HepG2 (cell line): ENCODE data around the gene CALN1. TPM values are rescaled to one million over a fixed set of nuclear protein-coding genes. Genes with fewer than 3 reads are reported as not detected.

Experiments
- ATAC-seq: fragments of 200-7000 bp; cut with Tn5 transposase; 3 replicates; pipeline ENCODE4 v1.9.1; 2020; ENCODE audit warnings: mild to moderate bottlenecking, moderate library complexity
- BruUV-seq: library from RNA; stranded (reverse); fragments of 400-500 nt; replicated peaks from 2 replicates; lab custom pipeline; 2021; lab: Mats Ljungman, UMichigan
- CTCF ChIA-PET: fragments of 300-600 bp; formaldehyde crosslinking; extraction: SDS; loops from one replicate; lab custom pipeline; 2021; ENCODE audit warnings: low total read pairs, inconsistent platforms, low intra/inter-chr PET ratio; lab: Yijun Ruan, JAX
- POLR2A ChIA-PET: fragments of 350-600 bp; sonication (Branson Sonifier 250); formaldehyde crosslinking; loops from one replicate; lab custom pipeline; 2020; ENCODE audit warnings: antibody characterized with exemption, inconsistent platforms; lab: Yijun Ruan, JAX
- DNase-seq: peaks from one replicate; pipeline ENCODE4 v3.0.0-alpha.2; 2015; ENCODE audit warnings: low spot score
- FAIRE-seq: peaks from 3 replicates; lab custom pipeline; 2011; peaks lifted over from hg19 to GRCh38; lab: Jason Lieb, UNC
- H2AFZ ChIP-seq: one replicate; pipeline ENCODE4 v1.6.1; 2011; ENCODE audit warnings: low read length, inconsistent platforms
- H3K27ac ChIP-seq: fragments of 300-600 bp; 3 replicates; pipeline ENCODE4 v1.8.0; 2011; ENCODE audit warnings: mixed run types, mild to moderate bottlenecking, mixed read lengths, low read length, inconsistent platforms; ENCODE audit not compliant: insufficient read depth; ENCODE audit errors: extremely low read length
- H3K27me3 ChIP-seq, 2 experiments: fragments of 200-600 bp in 1 of 2; 2 replicates in 1 of 2; 3 replicates in 1 of 2; pipeline versions ENCODE4 v1.6.0 to v1.8.0; 2011; ENCODE audit warnings: low read length in 2 of 2, mild to moderate bottlenecking in 2 of 2, moderate library complexity in 2 of 2, inconsistent platforms in 1 of 2; ENCODE audit not compliant: insufficient read depth in 2 of 2, control insufficient read depth in 1 of 2
- H3K36me3 ChIP-seq, 2 experiments: fragments of 200-600 bp in 1 of 2; replicated peaks in 1 of 2; 2 replicates in 1 of 2; 3 replicates in 1 of 2; pipeline versions ENCODE4 v1.5.1 to v1.8.0; 2011; ENCODE audit warnings: low read length in 2 of 2, inconsistent platforms in 1 of 2; ENCODE audit not compliant: insufficient read depth in 2 of 2, control insufficient read depth in 1 of 2
- H3K4me1 ChIP-seq: 2 replicates; pipeline ENCODE4 v1.5.1; 2012; ENCODE audit warnings: low read length, inconsistent platforms; ENCODE audit not compliant: insufficient read depth
- H3K4me2 ChIP-seq: 2 replicates; pipeline ENCODE4 v1.6.0; 2011; ENCODE audit warnings: low read depth, low read length, inconsistent platforms
- H3K4me3 ChIP-seq, 3 experiments: fragments of 200-600 bp in 1 of 3; sonication (generic), shearing (Covaris generic) in 1 of 3; replicated peaks in 1 of 3; 2 replicates each; pipeline ENCODE4 v1.5.1; 2011 to 2016; ENCODE audit warnings: low read length in 3 of 3, inconsistent platforms in 2 of 3, low read depth in 2 of 3, mild to moderate bottlenecking in 2 of 3, control low read depth in 1 of 3, mixed read lengths in 1 of 3; ENCODE audit not compliant: insufficient read depth in 1 of 3
- H3K79me2 ChIP-seq: one replicate; pipeline ENCODE4 v1.6.1; 2011; ENCODE audit warnings: low read length, inconsistent platforms; ENCODE audit not compliant: insufficient read depth
- H3K9ac ChIP-seq: 2 replicates; pipeline ENCODE4 v1.6.0; 2011; ENCODE audit warnings: mild to moderate bottlenecking, low read depth, low read length, inconsistent platforms; ENCODE audit not compliant: insufficient read depth
- H3K9me3 ChIP-seq: 2 replicates; pipeline ENCODE4 v1.5.1; 2012; ENCODE audit warnings: mild to moderate bottlenecking, low read length
- H4K20me1 ChIP-seq: 2 replicates; pipeline ENCODE4 v1.6.0; 2011; ENCODE audit warnings: inconsistent platforms, mild to moderate bottlenecking, low read length, moderate library complexity; ENCODE audit not compliant: insufficient read depth
- FIP1L1 ChIP-seq: fragments of 200-400 bp; formaldehyde crosslinking; IDR thresholded peaks from 2 replicates; pipeline ENCODE4 v1.6.1; 2018; ENCODE audit warnings: low read depth, mild to moderate bottlenecking, low read length, moderate library complexity, borderline replicate concordance; ENCODE audit not compliant: insufficient read depth
- KDM3A ChIP-seq: IDR thresholded peaks from 2 replicates; pipeline ENCODE4 v1.6.1; 2018; ENCODE audit warnings: low read depth, missing compliant biosample characterization
- MTERF4 ChIP-seq: sonication (generic); formaldehyde crosslinking; IDR thresholded peaks from 2 replicates; pipeline ENCODE4 v1.8.0; 2023; ENCODE audit warnings: mild to moderate bottlenecking, missing genetic modification reagents
- NCOA5 ChIP-seq: sonication (generic); formaldehyde crosslinking; IDR thresholded peaks from 2 replicates; pipeline ENCODE4 v1.4.0; 2020; ENCODE audit warnings: missing genetic modification reagents
- SAP130 ChIP-seq: IDR thresholded peaks from 2 replicates; pipeline ENCODE4 v1.6.1; 2016; ENCODE audit warnings: low read depth
- SMC3 ChIP-seq: IDR thresholded peaks from 2 replicates; pipeline ENCODE4 v1.6.1; 2011; ENCODE audit warnings: low read length, improper control_type of control experiment
- TARDBP ChIP-seq: sonication (generic); formaldehyde crosslinking; IDR thresholded peaks from 2 replicates; pipeline ENCODE4 v1.8.0; 2022; ENCODE audit warnings: mild to moderate bottlenecking, missing genetic modification reagents
- ZKSCAN5 ChIP-seq: sonication (generic); formaldehyde crosslinking; IDR thresholded peaks from 2 replicates; pipeline ENCODE4 v1.5.1; 2020; ENCODE audit warnings: mild to moderate bottlenecking, missing genetic modification reagents
- ZNF816 ChIP-seq: sonication (generic); formaldehyde crosslinking; IDR thresholded peaks from 2 replicates; pipeline ENCODE4 v1.8.0; 2022; ENCODE audit warnings: missing genetic modification reagents, mild to moderate bottlenecking, borderline replicate concordance
- WGBS: methylation state at CpG from one replicate; pipeline ENCODE4 v1.1.6; 2017; ENCODE audit warnings: low lambda C conversion rate; 5-methylcytosine and 5-hydroxymethylcytosine counted together
- in situ Hi-C: cut with HindIII; loops from 2 replicates; pipeline ENCODE4 v1.10.0; 2017; ENCODE audit warnings: low pct_unique_long_range_greater_than_20kb; ENCODE audit not compliant: extremely low pct_ligation_motif_present
- intact Hi-C: fragments of 100-400 bp; cut with micrococcal nuclease; formaldehyde crosslinking; loops from one replicate; pipeline ENCODE4 v1.10.0; 2022; ENCODE audit not compliant: unreplicated experiment
- polyA plus RNA-seq, 8 experiments: library from polyadenylated mRNA; depleted of rRNA in 3 of 8; stranded (reverse) in 7 of 8; unstranded in 1 of 8; fragments of >200 nt; fragmentation: Illumina TruSeq in 4 of 8; extraction: Trizol in 4 of 8; gene quantifications; 2 replicates each; pipeline versions ENCODE4 v1.2.1 to v1.2.3, GENCODE V29; 2011 to 2016; ENCODE audit warnings: low read depth in 4 of 8, missing spikeins in 1 of 8, mixed read lengths in 1 of 8; ENCODE audit not compliant: insufficient read depth in 1 of 8
- total RNA-seq, 5 experiments: library from RNA; depleted of rRNA; stranded (reverse); fragments of >200 nt; fragmentation: Illumina TruSeq; extraction: Trizol; gene quantifications; 2 replicates each; pipeline ENCODE4 v1.2.3, GENCODE V29; 2016; ENCODE audit warnings: low read depth in 1 of 5
- TF ChIP-seq, protein P1 (sequence below), 2 experiments: fragments of 450-650 bp in 1 of 2; sonication (generic) in 1 of 2; formaldehyde crosslinking in 1 of 2; IDR thresholded peaks; 2 replicates each; pipeline versions ENCODE4 v1.6.1 to v1.8.0; 2016 to 2022; ENCODE audit warnings: antibody characterized with exemption in 1 of 2, mild to moderate bottlenecking in 1 of 2, missing genetic modification reagents in 1 of 2
- TF ChIP-seq, protein P2 (sequence below): sonication (generic); formaldehyde crosslinking; IDR thresholded peaks from 2 replicates; pipeline ENCODE4 v1.4.0; 2020; ENCODE audit warnings: mild to moderate bottlenecking, missing genetic modification reagents, borderline replicate concordance
- TF ChIP-seq, protein P3 (sequence below): sonication (generic); formaldehyde crosslinking; IDR thresholded peaks from 2 replicates; pipeline ENCODE4 v1.8.0; 2022; ENCODE audit warnings: mild to moderate bottlenecking, missing genetic modification reagents, moderate library complexity

The CALN1 gene
- total and polyA plus RNA-seq, 2 of the 13 experiments (the other 11 are each of a cell fraction or from before 2014, with no cell fraction given): not detected

GRCh38 chr7:72441791-72442190, 29.7 kb upstream of the CALN1 start:
- in situ Hi-C loops (no loop called here), intact Hi-C loops (loop anchor here (5.0 kb wide), 1 partner anchor 444 kb away; no protein-coding TSS in a partner anchor)
- Histone ChIP-seq H3K27ac (no peak overlapping the region), H4K20me1 (no peaks in the 10 kb centered on the region), H3K9me3 (no peaks in the 10 kb centered on the region), H3K27me3 (peaks cover 2 to 23% of the 10 kb centered on the region in 2 experiments; a peak in 4 of 5 replicates), H3K79me2 (no peaks in the 10 kb centered on the region), H3K4me1 (peaks cover 18% of the 10 kb centered on the region), H3K36me3 (no peaks in the 10 kb centered on the region), H3K4me2 (no peak overlapping the region), H3K9ac (no peak overlapping the region), H3K4me3 (no peak overlapping the region), H2AFZ (no peak overlapping the region)
- no peak for FAIRE-seq
- no peak for DNase-seq
- WGBS: 27% methylated on average over 8 of the region's 8 CpGs
- no TSS peak for BruUV-seq
- no peak for ATAC-seq
- ChIA-PET CTCF (no interaction called here), POLR2A (no interaction called here)
- TF ChIP-seq FIP1L1 (no peak), SAP130 (CRISPR knock-in tag) (no peak), ZNF816 (CRISPR knock-in tag) (no peak), SMC3 (no peak), NCOA5 (no peak), MTERF4 (CRISPR knock-in tag) (no peak), KDM3A (CRISPR knock-in tag) (no peak), TARDBP (CRISPR knock-in tag) (no peak), ZKSCAN5 (CRISPR knock-in tag) (no peak)
- TF ChIP-seq, protein P1, sequence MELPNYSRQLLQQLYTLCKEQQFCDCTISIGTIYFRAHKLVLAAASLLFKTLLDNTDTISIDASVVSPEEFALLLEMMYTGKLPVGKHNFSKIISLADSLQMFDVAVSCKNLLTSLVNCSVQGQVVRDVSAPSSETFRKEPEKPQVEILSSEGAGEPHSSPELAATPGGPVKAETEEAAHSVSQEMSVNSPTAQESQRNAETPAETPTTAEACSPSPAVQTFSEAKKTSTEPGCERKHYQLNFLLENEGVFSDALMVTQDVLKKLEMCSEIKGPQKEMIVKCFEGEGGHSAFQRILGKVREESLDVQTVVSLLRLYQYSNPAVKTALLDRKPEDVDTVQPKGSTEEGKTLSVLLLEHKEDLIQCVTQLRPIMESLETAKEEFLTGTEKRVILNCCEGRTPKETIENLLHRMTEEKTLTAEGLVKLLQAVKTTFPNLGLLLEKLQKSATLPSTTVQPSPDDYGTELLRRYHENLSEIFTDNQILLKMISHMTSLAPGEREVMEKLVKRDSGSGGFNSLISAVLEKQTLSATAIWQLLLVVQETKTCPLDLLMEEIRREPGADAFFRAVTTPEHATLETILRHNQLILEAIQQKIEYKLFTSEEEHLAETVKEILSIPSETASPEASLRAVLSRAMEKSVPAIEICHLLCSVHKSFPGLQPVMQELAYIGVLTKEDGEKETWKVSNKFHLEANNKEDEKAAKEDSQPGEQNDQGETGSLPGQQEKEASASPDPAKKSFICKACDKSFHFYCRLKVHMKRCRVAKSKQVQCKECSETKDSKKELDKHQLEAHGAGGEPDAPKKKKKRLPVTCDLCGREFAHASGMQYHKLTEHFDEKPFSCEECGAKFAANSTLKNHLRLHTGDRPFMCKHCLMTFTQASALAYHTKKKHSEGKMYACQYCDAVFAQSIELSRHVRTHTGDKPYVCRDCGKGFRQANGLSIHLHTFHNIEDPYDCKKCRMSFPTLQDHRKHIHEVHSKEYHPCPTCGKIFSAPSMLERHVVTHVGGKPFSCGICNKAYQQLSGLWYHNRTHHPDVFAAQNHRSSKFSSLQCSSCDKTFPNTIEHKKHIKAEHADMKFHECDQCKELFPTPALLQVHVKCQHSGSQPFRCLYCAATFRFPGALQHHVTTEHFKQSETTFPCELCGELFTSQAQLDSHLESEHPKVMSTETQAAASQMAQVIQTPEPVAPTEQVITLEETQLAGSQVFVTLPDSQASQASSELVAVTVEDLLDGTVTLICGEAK (IDR thresholded peaks at IDR 0.05): no peak
- TF ChIP-seq, protein P1 (CRISPR knock-in tag; IDR thresholded peaks at IDR 0.05): no peak
- TF ChIP-seq, protein P2, sequence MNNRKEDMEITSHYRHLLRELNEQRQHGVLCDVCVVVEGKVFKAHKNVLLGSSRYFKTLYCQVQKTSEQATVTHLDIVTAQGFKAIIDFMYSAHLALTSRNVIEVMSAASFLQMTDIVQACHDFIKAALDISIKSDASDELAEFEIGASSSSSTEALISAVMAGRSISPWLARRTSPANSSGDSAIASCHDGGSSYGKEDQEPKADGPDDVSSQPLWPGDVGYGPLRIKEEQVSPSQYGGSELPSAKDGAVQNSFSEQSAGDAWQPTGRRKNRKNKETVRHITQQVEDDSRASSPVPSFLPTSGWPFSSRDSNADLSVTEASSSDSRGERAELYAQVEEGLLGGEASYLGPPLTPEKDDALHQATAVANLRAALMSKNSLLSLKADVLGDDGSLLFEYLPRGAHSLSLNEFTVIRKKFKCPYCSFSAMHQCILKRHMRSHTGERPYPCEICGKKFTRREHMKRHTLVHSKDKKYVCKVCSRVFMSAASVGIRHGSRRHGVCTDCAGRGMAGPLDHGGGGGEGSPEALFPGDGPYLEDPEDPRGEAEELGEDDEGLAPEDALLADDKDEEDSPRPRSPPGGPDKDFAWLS (CRISPR knock-in tag): no peak
- TF ChIP-seq, protein P3, sequence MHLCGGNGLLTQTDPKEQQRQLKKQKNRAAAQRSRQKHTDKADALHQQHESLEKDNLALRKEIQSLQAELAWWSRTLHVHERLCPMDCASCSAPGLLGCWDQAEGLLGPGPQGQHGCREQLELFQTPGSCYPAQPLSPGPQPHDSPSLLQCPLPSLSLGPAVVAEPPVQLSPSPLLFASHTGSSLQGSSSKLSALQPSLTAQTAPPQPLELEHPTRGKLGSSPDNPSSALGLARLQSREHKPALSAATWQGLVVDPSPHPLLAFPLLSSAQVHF (CRISPR knock-in tag): no peak
